ENCODE measurements around the gene KLF1. TPM values are rescaled to one million over a fixed set of nuclear protein-coding genes. Genes with fewer than 3 reads are reported as not detected.

The KLF1 gene
- total and polyA plus RNA-seq, 2 of the 13 experiments (the other 11 are each of a cell fraction or from before 2014, with no cell fraction given): not detected

DNA sequence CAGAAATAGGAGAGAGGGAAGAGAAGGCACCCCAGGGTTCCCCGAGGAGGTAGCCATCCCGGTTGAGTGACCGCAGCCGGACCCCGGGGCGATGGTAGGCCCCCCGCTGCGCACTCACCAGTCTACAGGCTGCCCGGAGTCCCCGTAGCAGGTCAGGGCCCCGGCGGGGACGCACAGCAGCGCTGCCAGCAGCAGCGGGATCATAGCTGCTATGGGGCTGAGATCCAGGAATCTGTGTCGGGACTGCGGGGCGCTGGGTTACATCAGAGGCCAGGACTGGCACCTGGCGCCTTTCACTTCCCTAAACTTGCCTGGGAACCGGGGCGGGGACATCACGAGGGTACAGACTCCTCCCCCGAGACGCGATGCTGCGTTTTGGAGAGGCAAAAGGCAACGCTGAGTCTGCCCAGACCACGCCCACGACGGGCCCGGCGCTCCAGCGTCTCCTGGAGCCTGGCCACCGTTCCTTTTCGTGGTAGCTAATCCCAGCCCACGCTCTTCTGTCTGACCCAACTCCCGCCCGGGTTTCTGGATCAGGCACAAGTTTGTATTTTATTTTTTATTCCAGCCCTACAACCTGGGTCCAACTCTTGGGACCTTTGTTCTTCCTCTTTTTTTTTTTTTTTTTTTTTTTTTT lies 5.7 kb downstream of the KLF1 start, which contains the start of gene DNASE2 (continued):
- TF ChIP-seq ZNF326 (CRISPR knock-in tag; IDR thresholded peaks at IDR 0.05; ENCODE audit: borderline replicate concordance) (no peak), SNAPC2 (CRISPR knock-in tag; IDR thresholded peaks at IDR 0.05) (no peak), THAP11 (CRISPR knock-in tag; IDR thresholded peaks at IDR 0.05) (no peak; the same call in 1 of the 2 replicates), ZNF367 (CRISPR knock-in tag; IDR thresholded peaks at IDR 0.05; ENCODE audit: borderline replicate concordance) (no peak), MED13 (CRISPR knock-in tag; IDR thresholded peaks at IDR 0.05) (no peak), ZSCAN31 (CRISPR knock-in tag; IDR thresholded peaks at IDR 0.05; ENCODE audit: low read depth) (no peak), CBX1 (IDR thresholded peaks at IDR 0.05; ENCODE audit: low read depth) (no peak), NFYB (CRISPR knock-in tag; IDR thresholded peaks at IDR 0.05) (no peak), SMAD1 (CRISPR knock-in tag; IDR thresholded peaks at IDR 0.05; ENCODE audit: borderline replicate concordance, low read depth) (no peak), SIN3B (IDR thresholded peaks at IDR 0.05; ENCODE audit: low read length) (no peak), MXD4 (CRISPR knock-in tag; IDR thresholded peaks at IDR 0.05) (no peak), AGO1 (IDR thresholded peaks at IDR 0.05; ENCODE audit: low read depth, low read length, poor library complexity, severe bottlenecking) (no peak), ZNF75D (CRISPR knock-in tag; IDR thresholded peaks at IDR 0.05; ENCODE audit: borderline replicate concordance) (no peak), RFX1 (IDR thresholded peaks at IDR 0.05) (no peak), ZBTB39 (CRISPR knock-in tag; IDR thresholded peaks at IDR 0.05) (no peak)
- TF ChIP-seq, protein P1, sequence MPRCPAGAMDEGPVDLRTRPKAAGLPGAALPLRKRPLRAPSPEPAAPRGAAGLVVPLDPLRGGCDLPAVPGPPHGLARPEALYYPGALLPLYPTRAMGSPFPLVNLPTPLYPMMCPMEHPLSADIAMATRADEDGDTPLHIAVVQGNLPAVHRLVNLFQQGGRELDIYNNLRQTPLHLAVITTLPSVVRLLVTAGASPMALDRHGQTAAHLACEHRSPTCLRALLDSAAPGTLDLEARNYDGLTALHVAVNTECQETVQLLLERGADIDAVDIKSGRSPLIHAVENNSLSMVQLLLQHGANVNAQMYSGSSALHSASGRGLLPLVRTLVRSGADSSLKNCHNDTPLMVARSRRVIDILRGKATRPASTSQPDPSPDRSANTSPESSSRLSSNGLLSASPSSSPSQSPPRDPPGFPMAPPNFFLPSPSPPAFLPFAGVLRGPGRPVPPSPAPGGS (CRISPR knock-in tag; IDR thresholded peaks at IDR 0.05): no peak
- TF ChIP-seq, protein P2, sequence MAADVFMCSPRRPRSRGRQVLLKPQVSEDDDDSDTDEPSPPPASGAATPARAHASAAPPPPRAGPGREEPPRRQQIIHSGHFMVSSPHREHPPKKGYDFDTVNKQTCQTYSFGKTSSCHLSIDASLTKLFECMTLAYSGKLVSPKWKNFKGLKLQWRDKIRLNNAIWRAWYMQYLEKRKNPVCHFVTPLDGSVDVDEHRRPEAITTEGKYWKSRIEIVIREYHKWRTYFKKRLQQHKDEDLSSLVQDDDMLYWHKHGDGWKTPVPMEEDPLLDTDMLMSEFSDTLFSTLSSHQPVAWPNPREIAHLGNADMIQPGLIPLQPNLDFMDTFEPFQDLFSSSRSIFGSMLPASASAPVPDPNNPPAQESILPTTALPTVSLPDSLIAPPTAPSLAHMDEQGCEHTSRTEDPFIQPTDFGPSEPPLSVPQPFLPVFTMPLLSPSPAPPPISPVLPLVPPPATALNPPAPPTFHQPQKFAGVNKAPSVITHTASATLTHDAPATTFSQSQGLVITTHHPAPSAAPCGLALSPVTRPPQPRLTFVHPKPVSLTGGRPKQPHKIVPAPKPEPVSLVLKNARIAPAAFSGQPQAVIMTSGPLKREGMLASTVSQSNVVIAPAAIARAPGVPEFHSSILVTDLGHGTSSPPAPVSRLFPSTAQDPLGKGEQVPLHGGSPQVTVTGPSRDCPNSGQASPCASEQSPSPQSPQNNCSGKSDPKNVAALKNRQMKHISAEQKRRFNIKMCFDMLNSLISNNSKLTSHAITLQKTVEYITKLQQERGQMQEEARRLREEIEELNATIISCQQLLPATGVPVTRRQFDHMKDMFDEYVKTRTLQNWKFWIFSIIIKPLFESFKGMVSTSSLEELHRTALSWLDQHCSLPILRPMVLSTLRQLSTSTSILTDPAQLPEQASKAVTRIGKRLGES (CRISPR knock-in tag; IDR thresholded peaks at IDR 0.05; ENCODE audit: borderline replicate concordance): no peak
- TF ChIP-seq, protein P3, sequence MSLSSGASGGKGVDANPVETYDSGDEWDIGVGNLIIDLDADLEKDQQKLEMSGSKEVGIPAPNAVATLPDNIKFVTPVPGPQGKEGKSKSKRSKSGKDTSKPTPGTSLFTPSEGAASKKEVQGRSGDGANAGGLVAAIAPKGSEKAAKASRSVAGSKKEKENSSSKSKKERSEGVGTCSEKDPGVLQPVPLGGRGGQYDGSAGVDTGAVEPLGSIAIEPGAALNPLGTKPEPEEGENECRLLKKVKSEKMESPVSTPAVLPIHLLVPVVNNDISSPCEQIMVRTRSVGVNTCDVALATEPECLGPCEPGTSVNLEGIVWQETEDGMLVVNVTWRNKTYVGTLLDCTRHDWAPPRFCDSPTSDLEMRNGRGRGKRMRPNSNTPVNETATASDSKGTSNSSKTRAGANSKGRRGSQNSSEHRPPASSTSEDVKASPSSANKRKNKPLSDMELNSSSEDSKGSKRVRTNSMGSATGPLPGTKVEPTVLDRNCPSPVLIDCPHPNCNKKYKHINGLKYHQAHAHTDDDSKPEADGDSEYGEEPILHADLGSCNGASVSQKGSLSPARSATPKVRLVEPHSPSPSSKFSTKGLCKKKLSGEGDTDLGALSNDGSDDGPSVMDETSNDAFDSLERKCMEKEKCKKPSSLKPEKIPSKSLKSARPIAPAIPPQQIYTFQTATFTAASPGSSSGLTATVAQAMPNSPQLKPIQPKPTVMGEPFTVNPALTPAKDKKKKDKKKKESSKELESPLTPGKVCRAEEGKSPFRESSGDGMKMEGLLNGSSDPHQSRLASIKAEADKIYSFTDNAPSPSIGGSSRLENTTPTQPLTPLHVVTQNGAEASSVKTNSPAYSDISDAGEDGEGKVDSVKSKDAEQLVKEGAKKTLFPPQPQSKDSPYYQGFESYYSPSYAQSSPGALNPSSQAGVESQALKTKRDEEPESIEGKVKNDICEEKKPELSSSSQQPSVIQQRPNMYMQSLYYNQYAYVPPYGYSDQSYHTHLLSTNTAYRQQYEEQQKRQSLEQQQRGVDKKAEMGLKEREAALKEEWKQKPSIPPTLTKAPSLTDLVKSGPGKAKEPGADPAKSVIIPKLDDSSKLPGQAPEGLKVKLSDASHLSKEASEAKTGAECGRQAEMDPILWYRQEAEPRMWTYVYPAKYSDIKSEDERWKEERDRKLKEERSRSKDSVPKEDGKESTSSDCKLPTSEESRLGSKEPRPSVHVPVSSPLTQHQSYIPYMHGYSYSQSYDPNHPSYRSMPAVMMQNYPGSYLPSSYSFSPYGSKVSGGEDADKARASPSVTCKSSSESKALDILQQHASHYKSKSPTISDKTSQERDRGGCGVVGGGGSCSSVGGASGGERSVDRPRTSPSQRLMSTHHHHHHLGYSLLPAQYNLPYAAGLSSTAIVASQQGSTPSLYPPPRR (CRISPR knock-in tag; IDR thresholded peaks at IDR 0.05; ENCODE audit: borderline replicate concordance): no peak
